Activated naive CD8-positive, alpha-beta T cell treated with anti-CD3 and anti-CD28 coated beads, Interleukin-2, amount 50 U/mL, for 24 hours (primary cell): ENCODE measurements around the gene CES2.
"Not testable (repeated sequence)": the region's sequence is repeated elsewhere in the genome, so short reads cannot be mapped to it uniquely, and the experiment has no call there.

Source experiments
- ATAC-seq: fragments of 150-1000 bp; cut with Tn5 transposase; one replicate; pipeline ENCODE4 v1.10.0; 2021
- DNase-seq: peaks from one replicate; pipeline ENCODE4 v3.0.0; 2021
- H3K27ac Mint-ChIP-seq: one replicate; pipeline ENCODE4 v1.8.0; 2021; ENCODE audit warnings: mild to moderate bottlenecking, mixed read lengths
- H3K27me3 Mint-ChIP-seq: one replicate; pipeline ENCODE4 v1.8.0; 2021; ENCODE audit warnings: mixed read lengths
- H3K36me3 Mint-ChIP-seq: one replicate; pipeline ENCODE4 v1.8.0; 2021; ENCODE audit warnings: low read depth, mixed read lengths
- H3K4me1 Mint-ChIP-seq: one replicate; pipeline ENCODE4 v1.8.0; 2021; ENCODE audit warnings: mixed read lengths
- H3K4me3 Mint-ChIP-seq: one replicate; pipeline ENCODE4 v1.8.0; 2021; ENCODE audit warnings: mild to moderate bottlenecking, moderate library complexity, mixed read lengths
- H3K9me3 Mint-ChIP-seq: one replicate; pipeline ENCODE4 v1.8.0; 2021; ENCODE audit warnings: mixed read lengths

The CES2 gene

GRCh38 chr16:66932076-66932475 is 3.2 kb upstream of the CES2 start:
- Mint-ChIP-seq H3K9me3 (no peaks in the 10 kb centered on the region), H3K27ac (peak overlapping the region; percentile 52), H3K27me3 (peaks cover 2% of the 10 kb centered on the region), H3K4me3 (peak overlapping the region; percentile 98), H3K4me1 (peaks cover 62% of the 10 kb centered on the region), H3K36me3 (peaks cover 12% of the 10 kb centered on the region)
- no peak for DNase-seq
- no peak for ATAC-seq

- Mint-ChIP-seq H3K9me3 (no peaks in the 10 kb centered on the region), H3K27me3 (no peaks in the 10 kb centered on the region), H3K27ac (peak overlapping the region; percentile 96), H3K4me1 (peaks cover 54% of the 10 kb centered on the region), H3K4me3 (peak overlapping the region; percentile 98), H3K36me3 (peaks cover 15% of the 10 kb centered on the region)
- DNase-seq = peak; percentile 59
- peak; percentile 81 for ATAC-seq
Observed at GRCh38 chr16:66933776-66934137, 1.6 kb upstream of the CES2 start.

GRCh38 chr16:66934138-66934838 is 1.0 kb upstream of the CES2 start, which contains the start of gene CIAO2B:
Gene CIAO2B (minus strand): TSS chr16:66934402. CDS start chr16:66934364, 38 bp downstream.
- H3K27ac Mint-ChIP-seq = peak within 1 kb of the TSS; percentile 96
- DNase-seq (peak; percentile 93), ATAC-seq (peak; percentile 80)
- H3K9me3 Mint-ChIP-seq = no peaks in the 10 kb centered on the region
- H3K4me1 Mint-ChIP-seq = peaks cover 51% of the 10 kb centered on the region
- H3K27me3 Mint-ChIP-seq = no peaks in the 10 kb centered on the region
- peaks cover 15% of the 10 kb centered on the region for H3K36me3 Mint-ChIP-seq
- peak within 1 kb of the TSS; percentile 98 for H3K4me3 Mint-ChIP-seq

GRCh38 chr16:66934839-66935313 is 440 bp upstream of the CES2 start:
- Mint-ChIP-seq H3K36me3 (peaks cover 15% of the 10 kb centered on the region), H3K27ac (peak overlapping the region; percentile 96), H3K4me1 (peaks cover 51% of the 10 kb centered on the region), H3K4me3 (peak overlapping the region; percentile 98)
- not testable (repeated sequence) for H3K9me3 Mint-ChIP-seq, DNase-seq, H3K27me3 Mint-ChIP-seq, ATAC-seq

GRCh38 chr16:66936462-66936861 is 1.1 kb downstream of the CES2 start:
- peaks cover 51% of the 10 kb centered on the region for H3K4me1 Mint-ChIP-seq
- no peak for DNase-seq
- no peaks in the 10 kb centered on the region for H3K9me3 Mint-ChIP-seq
- ATAC-seq = no peak
- peak overlapping the region; percentile 58 for H3K27ac Mint-ChIP-seq
- peak overlapping the region; percentile 98 for H3K4me3 Mint-ChIP-seq
- peaks cover 15% of the 10 kb centered on the region for H3K36me3 Mint-ChIP-seq
- no peaks in the 10 kb centered on the region for H3K27me3 Mint-ChIP-seq

- Mint-ChIP-seq H3K4me3 (peak overlapping the region; percentile 98), H3K27ac (peak overlapping the region; percentile 58)
Observed at GRCh38 chr16:66936889-66937554, 1.7 kb downstream of the CES2 start.

GRCh38 chr16:66937725-66938337 is 2.5 kb downstream of the CES2 start:
- H3K9me3 Mint-ChIP-seq = no peaks in the 10 kb centered on the region
- ATAC-seq (no peak), DNase-seq (no peak)
- peaks cover 39% of the 10 kb centered on the region for H3K4me1 Mint-ChIP-seq
- H3K4me3 Mint-ChIP-seq = no peak overlapping the region
- no peaks in the 10 kb centered on the region for H3K27me3 Mint-ChIP-seq
- no peak overlapping the region for H3K27ac Mint-ChIP-seq
- H3K36me3 Mint-ChIP-seq = peaks cover 20% of the 10 kb centered on the region

More at GRCh38 chr16:66936889-66937554, 1.7 kb downstream of the CES2 start:
- Mint-ChIP-seq H3K36me3 (peaks cover 16% of the 10 kb centered on the region), H3K4me1 (peaks cover 47% of the 10 kb centered on the region), H3K27me3 (no peaks in the 10 kb centered on the region), H3K9me3 (no peaks in the 10 kb centered on the region)
- ATAC-seq (no peak), DNase-seq (no peak)

- peak overlapping the region; percentile 18 for H3K27ac Mint-ChIP-seq
- H3K4me1 Mint-ChIP-seq = peaks cover 26% of the 10 kb centered on the region
- H3K9me3 Mint-ChIP-seq = no peaks in the 10 kb centered on the region
- H3K4me3 Mint-ChIP-seq = no peak overlapping the region
- ATAC-seq (no peak), DNase-seq (no peak)
- no peaks in the 10 kb centered on the region for H3K27me3 Mint-ChIP-seq
- H3K36me3 Mint-ChIP-seq = peaks cover 10% of the 10 kb centered on the region
Observed at GRCh38 chr16:66939366-66939765, 4.0 kb downstream of the CES2 start.

- no peak overlapping the region for H3K27ac Mint-ChIP-seq
- no peaks in the 10 kb centered on the region for H3K9me3 Mint-ChIP-seq
- no peak overlapping the region for H3K4me3 Mint-ChIP-seq
- no peak for ATAC-seq
- DNase-seq = no peak
- H3K27me3 Mint-ChIP-seq = no peaks in the 10 kb centered on the region
- H3K4me1 Mint-ChIP-seq = peaks cover 22% of the 10 kb centered on the region
- peaks cover 10% of the 10 kb centered on the region for H3K36me3 Mint-ChIP-seq
Observed at GRCh38 chr16:66940236-66940635, 4.9 kb downstream of the CES2 start.

GRCh38 chr16:66942981-66943380 is 7.7 kb downstream of the CES2 start:
- Mint-ChIP-seq H3K4me1 (peaks cover 7% of the 10 kb centered on the region), H3K36me3 (peaks cover 7% of the 10 kb centered on the region), H3K9me3 (no peaks in the 10 kb centered on the region), H3K27me3 (peaks cover 2% of the 10 kb centered on the region), H3K27ac (no peak overlapping the region), H3K4me3 (no peak overlapping the region)
- DNase-seq = no peak
- ATAC-seq = no peak

- no peak for DNase-seq
- H3K4me3 Mint-ChIP-seq = no peak overlapping the region
- no peak for ATAC-seq
- H3K4me1 Mint-ChIP-seq = peaks cover 12% of the 10 kb centered on the region
- H3K9me3 Mint-ChIP-seq = no peaks in the 10 kb centered on the region
- peaks cover 7% of the 10 kb centered on the region for H3K36me3 Mint-ChIP-seq
- no peak overlapping the region for H3K27ac Mint-ChIP-seq
- peaks cover 8% of the 10 kb centered on the region for H3K27me3 Mint-ChIP-seq
Observed at GRCh38 chr16:66943426-66944053, 8.2 kb downstream of the CES2 start.

GRCh38 chr16:66944054-66944441 is 8.7 kb downstream of the CES2 start:
- Mint-ChIP-seq H3K27me3 (peaks cover 12% of the 10 kb centered on the region), H3K4me3 (no peak overlapping the region), H3K36me3 (peaks cover 7% of the 10 kb centered on the region), H3K27ac (no peak overlapping the region), H3K4me1 (peaks cover 15% of the 10 kb centered on the region), H3K9me3 (no peaks in the 10 kb centered on the region)
- no peak for DNase-seq
- no peak for ATAC-seq

- H3K36me3 Mint-ChIP-seq, DNase-seq, ATAC-seq, H3K27ac Mint-ChIP-seq, H3K9me3 Mint-ChIP-seq, H3K4me3 Mint-ChIP-seq: not testable (repeated sequence)
- H3K4me1 Mint-ChIP-seq = peaks cover 17% of the 10 kb centered on the region
- peaks cover 21% of the 10 kb centered on the region for H3K27me3 Mint-ChIP-seq
Observed at GRCh38 chr16:66944971-66945370, 9.7 kb downstream of the CES2 start.

- H3K4me3 Mint-ChIP-seq = no peak overlapping the region
- no peaks in the 10 kb centered on the region for H3K9me3 Mint-ChIP-seq
- peaks cover 22% of the 10 kb centered on the region for H3K4me1 Mint-ChIP-seq
- peaks cover 7% of the 10 kb centered on the region for H3K36me3 Mint-ChIP-seq
- DNase-seq (no peak), ATAC-seq (no peak)
- peaks cover 26% of the 10 kb centered on the region for H3K27me3 Mint-ChIP-seq
- H3K27ac Mint-ChIP-seq = no peak overlapping the region
Observed at GRCh38 chr16:66945939-66946338, 10.6 kb downstream of the CES2 start.
